HG03342 (cell line): ENCODE data around the gene ZNF208.
"Not testable (repeated sequence)": the region's sequence is repeated elsewhere in the genome, so short reads cannot be mapped to it uniquely, and the experiment has no call there.

Experiments used
- ATAC-seq: cut with Tn5 transposase; IDR thresholded peaks from one replicate; pipeline ENCODE4 v1.9.1; 2021; ENCODE audit warnings: mild to moderate bottlenecking, moderate library complexity; ENCODE audit not compliant: unreplicated experiment

ZNF208 gene

GRCh38 chr19:21885516-21885915 lies 125.2 kb downstream of the ZNF208 start:
- not testable (repeated sequence) for ATAC-seq

- ATAC-seq = not testable (repeated sequence)
Measured at GRCh38 chr19:21884786-21885185, 126.0 kb downstream of the ZNF208 start.

DNA sequence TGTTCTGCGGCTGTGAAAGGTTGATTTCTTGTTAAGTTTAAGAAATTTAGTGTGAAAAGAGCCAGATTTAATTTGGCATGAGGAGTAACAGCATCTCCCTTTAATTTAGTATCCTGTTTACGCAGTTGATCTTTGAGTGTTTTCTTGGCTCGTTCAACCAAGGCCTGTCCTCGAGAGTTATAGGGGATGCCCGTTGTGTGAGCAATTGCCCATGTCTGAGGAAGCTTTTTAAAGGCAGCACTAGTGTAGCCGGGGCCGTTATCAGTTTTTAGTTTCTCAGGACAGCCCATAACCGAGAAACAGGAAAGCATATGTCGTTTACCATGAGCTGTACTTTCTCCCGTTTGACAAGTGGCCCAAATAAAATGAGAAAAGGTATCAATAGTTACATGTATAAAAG lies 127.2 kb downstream of the ZNF208 start:
- ATAC-seq = no peak
